ENCODE data around the gene KLF11. TPM values are rescaled to one million over a fixed set of nuclear protein-coding genes. Genes with fewer than 3 reads are reported as not detected.
A peak's percentile ranks its signal among the peaks of the same experiment; 100 is the strongest.

The KLF11 gene
- total RNA-seq, 1 donor from 2014 or later = 20.9 TPM

GRCh38 chr2:10064932-10065772, 21.8 kb downstream of the KLF11 start:
- DNase-seq = no peak

GRCh38 chr2:10065773-10066055, 22.4 kb downstream of the KLF11 start:
- no peak for DNase-seq

- no peak for DNase-seq
These were observed 24.0 kb downstream of the KLF11 start for GRCh38 chr2:10067330-10067729.

GRCh38 chr2:10067881-10068280, 24.5 kb downstream of the KLF11 start:
- DNase-seq = no peak

- DNase-seq = no peak
These were observed 27.8 kb downstream of the KLF11 start for GRCh38 chr2:10071176-10071575.

GRCh38 chr2:10071595-10071994, 28.2 kb downstream of the KLF11 start:
- DNase-seq = no peak

- peak; percentile 95 for DNase-seq
These were observed 29.5 kb downstream of the KLF11 start for GRCh38 chr2:10072656-10073480.

GRCh38 chr2:10073706-10074105, 30.4 kb downstream of the KLF11 start:
- no peak for DNase-seq

- DNase-seq = no peak
These were observed 31.8 kb downstream of the KLF11 start for GRCh38 chr2:10075101-10075500.

GRCh38 chr2:10075571-10076209, 32.3 kb downstream of the KLF11 start:
- DNase-seq = no peak

GRCh38 chr2:10076511-10076910, 33.2 kb downstream of the KLF11 start:
- no peak for DNase-seq

GRCh38 chr2:10076988-10077527, 33.7 kb downstream of the KLF11 start:
- DNase-seq = no peak

- no peak for DNase-seq
These were observed 34.7 kb downstream of the KLF11 start for GRCh38 chr2:10078001-10078400.

- no peak for DNase-seq
These were observed 35.4 kb downstream of the KLF11 start for GRCh38 chr2:10078704-10079265.

- DNase-seq = peak; percentile 63
These were observed 36.0 kb downstream of the KLF11 start for GRCh38 chr2:10079266-10079869.

- DNase-seq = no peak
These were observed 36.7 kb downstream of the KLF11 start, which contains the start of gene CYS1 for GRCh38 chr2:10079870-10080535. Gene CYS1, minus strand, starts transcription at chr2:10080411. Its CDS starts 188 bp downstream, at chr2:10080223.

- DNase-seq = no peak
These were observed 37.4 kb downstream of the KLF11 start for GRCh38 chr2:10080536-10081304.

- DNase-seq = peak; percentile 51
These were observed 39.7 kb downstream of the KLF11 start for GRCh38 chr2:10083046-10083445.

GRCh38 chr2:10083692-10084211, 40.4 kb downstream of the KLF11 start:
- no peak for DNase-seq

- DNase-seq = no peak
These were observed 41.0 kb downstream of the KLF11 start for GRCh38 chr2:10084223-10084865.
